HAP-1 (cell line): ENCODE results near the gene B3GALT5.
"Not testable (repeated sequence)": the region's sequence is repeated elsewhere in the genome, so short reads cannot be mapped to it uniquely, and the experiment has no call there.

Source experiments
- DNase-seq, 2 experiments: peaks; one replicate each; pipeline ENCODE4 v3.0.0-alpha.2; 2016 to 2020; ENCODE audit warnings: low spot score in 2 of 2
- H3K27me3 ChIP-seq: fragments of 250-450 bp; sonication (Bioruptor Pico); 2 replicates; pipeline ENCODE4 v1.5.1; 2020; ENCODE audit warnings: low read depth, mild to moderate bottlenecking, moderate library complexity
- H3K36me3 ChIP-seq: fragments of 250-450 bp; sonication (Bioruptor Pico); replicated peaks from 2 replicates; pipeline ENCODE4 v1.5.1; 2020; ENCODE audit warnings: mild to moderate bottlenecking
- H3K4me1 ChIP-seq: fragments of 250-450 bp; sonication (Bioruptor Pico); 2 replicates; pipeline ENCODE4 v1.5.1; 2020; ENCODE audit warnings: mild to moderate bottlenecking
- H3K4me3 ChIP-seq: fragments of 250-450 bp; sonication (Bioruptor Pico); 2 replicates; pipeline ENCODE4 v1.5.1; 2020; ENCODE audit warnings: mild to moderate bottlenecking, moderate library complexity
- H3K9me3 ChIP-seq: fragments of 250-450 bp; sonication (Bioruptor Pico); 2 replicates; pipeline ENCODE4 v1.5.1; 2020; ENCODE audit warnings: mild to moderate bottlenecking, moderate library complexity
- in situ Hi-C: fragments of 300-500 bp; cut with MboI; formaldehyde crosslinking; loops from 3 replicates; pipeline ENCODE4 v1.14.3; 2020; ENCODE audit warnings: low sequenced_read_pairs, inconsistent platforms, mixed read lengths

Gene B3GALT5

DNA sequence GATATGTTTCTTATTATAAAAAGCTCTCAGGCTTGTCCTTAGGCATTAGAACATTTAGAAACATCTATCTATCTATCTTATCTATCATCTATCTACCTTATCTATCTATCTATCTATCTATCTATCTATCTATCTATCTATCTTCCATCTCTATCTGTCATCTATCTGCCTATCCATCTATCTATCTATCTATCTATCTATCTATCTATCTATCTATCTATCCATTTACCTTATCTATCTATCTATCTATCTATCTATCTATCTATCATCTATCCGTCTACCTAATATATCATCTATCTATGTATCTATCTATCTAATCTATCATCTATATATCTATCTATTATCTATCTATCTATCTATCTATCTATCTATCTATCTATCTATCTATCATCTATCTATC, 77.1 kb downstream of the B3GALT5 start:
- H3K36me3 ChIP-seq, H3K9me3 ChIP-seq, in situ Hi-C loops, H3K27me3 ChIP-seq, DNase-seq, H3K4me3 ChIP-seq, H3K4me1 ChIP-seq: not testable (repeated sequence)

DNA sequence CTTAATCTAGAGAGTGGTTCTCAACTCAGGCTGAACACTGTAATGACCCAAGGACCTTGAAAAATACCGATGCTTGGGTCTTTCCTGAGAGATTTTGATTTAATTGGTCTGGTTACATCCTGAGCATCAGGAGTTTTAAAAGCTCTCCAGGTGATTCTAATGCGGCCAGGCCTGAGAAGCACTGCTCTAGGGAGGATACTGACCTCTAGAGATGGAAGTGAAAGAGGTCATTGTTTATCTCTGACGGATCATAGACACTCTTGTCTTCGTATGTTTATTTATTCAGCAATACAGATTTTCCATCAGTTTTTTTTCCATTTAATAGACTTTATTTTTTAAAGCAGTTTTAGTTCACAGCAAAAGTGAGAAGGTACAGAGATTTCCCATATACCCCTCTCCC, 77.7 kb downstream of the B3GALT5 start:
- no peaks in the 10 kb centered on the region for H3K27me3 ChIP-seq
- H3K9me3 ChIP-seq: no peaks in the 10 kb centered on the region
- no peaks in the 10 kb centered on the region for H3K4me1 ChIP-seq
- no peak overlapping the region for H3K4me3 ChIP-seq
- DNase-seq: no peak
- no peaks in the 10 kb centered on the region for H3K36me3 ChIP-seq
- in situ Hi-C loops: no loop called here

DNA sequence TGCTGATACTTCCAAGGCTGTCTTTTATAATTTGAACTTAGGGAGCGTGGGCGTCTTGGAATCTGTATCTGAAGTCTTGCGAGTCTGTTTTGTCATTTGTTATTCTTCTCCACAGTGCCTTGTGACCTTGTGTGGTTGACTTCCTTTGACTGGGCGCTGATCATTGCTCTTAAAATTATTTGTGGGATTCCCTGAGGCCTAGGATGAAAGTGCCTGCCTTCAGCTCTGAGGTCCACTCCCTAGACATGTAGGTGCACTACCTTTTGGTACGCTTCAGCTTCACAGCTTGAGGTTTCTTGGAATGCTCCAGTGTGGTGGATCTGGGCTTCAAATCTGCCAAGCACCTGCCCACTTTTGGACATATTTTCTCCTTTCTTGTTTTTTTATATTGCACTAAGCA, 82.0 kb downstream of the B3GALT5 start:
- Histone ChIP-seq H3K9me3 (no peaks in the 10 kb centered on the region), H3K27me3 (no peaks in the 10 kb centered on the region), H3K4me3 (no peak overlapping the region), H3K36me3 (no peaks in the 10 kb centered on the region), H3K4me1 (no peaks in the 10 kb centered on the region)
- DNase-seq: no peak
- in situ Hi-C loops: no loop called here

DNA sequence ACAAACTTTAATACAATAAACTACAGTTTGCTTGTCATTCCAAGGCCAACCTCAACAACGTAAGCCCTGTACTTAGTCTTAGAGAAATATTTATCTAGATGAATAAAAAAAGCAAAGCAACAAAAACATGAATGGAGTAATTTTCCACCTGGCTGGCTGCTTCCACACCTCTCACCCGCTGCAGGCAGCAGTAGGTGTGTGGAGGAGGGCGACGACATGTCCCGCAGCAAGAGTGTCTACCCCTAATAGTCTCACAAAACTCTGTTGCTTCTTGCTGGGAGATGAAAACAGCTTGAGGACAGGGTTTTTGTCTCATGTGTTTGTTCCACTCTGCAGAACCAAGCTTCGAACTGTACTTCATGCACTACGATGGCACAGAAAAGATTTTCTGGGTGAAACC, 83.5 kb downstream of the B3GALT5 start:
- in situ Hi-C loops: no loop called here
- no peaks in the 10 kb centered on the region for H3K27me3 ChIP-seq
- no peaks in the 10 kb centered on the region for H3K4me1 ChIP-seq
- no peak overlapping the region for H3K4me3 ChIP-seq
- DNase-seq: no peak
- no peaks in the 10 kb centered on the region for H3K36me3 ChIP-seq
- H3K9me3 ChIP-seq: no peaks in the 10 kb centered on the region

DNA sequence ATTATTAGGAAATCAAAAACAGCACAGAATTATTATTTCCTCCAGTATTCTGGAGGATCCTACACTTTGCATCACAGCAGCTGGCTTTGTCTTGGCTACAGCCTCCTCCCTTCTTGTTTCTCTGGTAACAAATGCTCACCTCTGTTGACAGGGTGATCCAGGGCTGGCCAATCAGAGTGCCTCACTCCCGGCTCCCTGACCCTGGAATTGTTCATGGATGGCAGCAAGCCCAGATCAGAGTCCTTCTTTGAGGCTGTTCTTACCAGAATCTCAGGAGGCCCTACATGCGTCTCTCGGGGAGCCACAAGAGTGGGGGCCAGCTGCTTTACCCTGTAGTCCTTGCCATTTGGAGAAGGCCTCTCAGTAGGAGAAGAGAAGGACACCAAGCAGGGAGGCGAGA, 83.9 kb downstream of the B3GALT5 start:
- H3K4me1 ChIP-seq: no peaks in the 10 kb centered on the region
- DNase-seq: no peak
- H3K9me3 ChIP-seq: no peaks in the 10 kb centered on the region
- no peaks in the 10 kb centered on the region for H3K27me3 ChIP-seq
- H3K4me3 ChIP-seq: no peak overlapping the region
- H3K36me3 ChIP-seq: no peaks in the 10 kb centered on the region
- in situ Hi-C loops: no loop called here

DNA sequence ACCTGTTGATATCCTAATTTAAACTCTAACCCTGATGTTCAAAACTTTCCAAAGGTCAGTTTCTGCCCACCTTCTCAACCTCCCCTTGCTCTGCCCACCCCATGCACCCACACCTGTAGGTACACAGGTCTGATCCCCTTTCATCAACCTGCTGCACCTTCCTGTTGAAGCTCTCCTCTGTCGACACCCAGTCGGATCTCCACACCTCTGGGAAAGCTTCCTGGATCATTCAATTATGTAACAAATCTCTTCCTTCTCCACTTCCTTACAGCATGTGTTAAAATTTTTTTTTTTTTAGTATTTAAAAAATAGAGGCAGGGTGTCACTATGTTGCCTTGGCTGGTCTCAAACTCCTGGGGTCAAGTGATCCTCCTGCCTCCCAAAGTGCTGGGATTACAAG, 87.6 kb downstream of the B3GALT5 start:
- Histone ChIP-seq H3K9me3 (no peaks in the 10 kb centered on the region), H3K4me1 (no peaks in the 10 kb centered on the region)
- in situ Hi-C loops: no loop called here

DNA sequence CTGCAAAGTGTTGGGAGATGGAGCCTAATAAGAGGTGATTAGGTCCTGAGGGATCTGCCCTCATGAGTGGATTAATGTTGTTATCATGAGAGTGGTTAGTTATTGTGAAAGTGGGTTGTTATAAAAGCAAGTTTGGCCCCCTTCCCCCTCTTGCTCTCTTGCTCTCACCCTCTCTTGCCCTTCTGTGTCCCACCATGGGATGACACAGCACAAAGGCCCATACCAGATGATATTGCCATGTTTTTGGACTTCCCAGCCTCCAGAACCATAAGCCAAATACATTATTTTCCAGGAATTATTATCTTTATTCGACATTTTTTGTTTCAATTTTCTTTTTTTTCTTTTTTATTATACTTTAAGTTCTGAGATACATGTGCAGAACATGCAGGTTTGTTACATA, 90.8 kb downstream of the B3GALT5 start:
- DNase-seq: no peak
- no peaks in the 10 kb centered on the region for H3K27me3 ChIP-seq
- H3K4me1 ChIP-seq: no peaks in the 10 kb centered on the region
- in situ Hi-C loops: no loop called here
- H3K9me3 ChIP-seq: no peaks in the 10 kb centered on the region
- H3K36me3 ChIP-seq: no peaks in the 10 kb centered on the region
- H3K4me3 ChIP-seq: no peak overlapping the region

More for the DNA sequence above, 87.6 kb downstream of the B3GALT5 start:
- Histone ChIP-seq H3K4me3 (no peak overlapping the region), H3K27me3 (no peaks in the 10 kb centered on the region), H3K36me3 (no peaks in the 10 kb centered on the region)
- no peak for DNase-seq

DNA sequence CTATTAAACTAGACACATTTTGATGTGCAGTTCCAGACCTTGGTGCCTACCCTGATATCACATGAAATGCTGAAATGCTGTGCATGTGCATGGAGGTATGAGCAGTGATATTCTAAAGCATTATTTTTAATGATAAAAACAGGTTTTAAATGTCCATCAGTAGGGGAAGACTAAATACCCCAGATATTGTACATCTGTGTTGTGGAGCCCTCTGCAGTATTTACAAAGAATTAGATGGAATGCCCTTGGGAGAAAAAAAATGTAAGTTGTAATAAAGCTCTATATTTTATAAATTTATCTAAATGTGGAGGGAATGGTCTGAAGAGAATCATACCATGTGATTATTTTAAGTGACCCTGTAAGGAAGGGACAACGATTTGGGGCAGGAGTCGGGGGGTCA, 93.1 kb downstream of the B3GALT5 start:
- H3K4me3 ChIP-seq: no peak overlapping the region
- H3K9me3 ChIP-seq: no peaks in the 10 kb centered on the region
- in situ Hi-C loops: no loop called here
- DNase-seq: no peak
- no peaks in the 10 kb centered on the region for H3K36me3 ChIP-seq
- no peaks in the 10 kb centered on the region for H3K27me3 ChIP-seq
- H3K4me1 ChIP-seq: no peaks in the 10 kb centered on the region

DNA sequence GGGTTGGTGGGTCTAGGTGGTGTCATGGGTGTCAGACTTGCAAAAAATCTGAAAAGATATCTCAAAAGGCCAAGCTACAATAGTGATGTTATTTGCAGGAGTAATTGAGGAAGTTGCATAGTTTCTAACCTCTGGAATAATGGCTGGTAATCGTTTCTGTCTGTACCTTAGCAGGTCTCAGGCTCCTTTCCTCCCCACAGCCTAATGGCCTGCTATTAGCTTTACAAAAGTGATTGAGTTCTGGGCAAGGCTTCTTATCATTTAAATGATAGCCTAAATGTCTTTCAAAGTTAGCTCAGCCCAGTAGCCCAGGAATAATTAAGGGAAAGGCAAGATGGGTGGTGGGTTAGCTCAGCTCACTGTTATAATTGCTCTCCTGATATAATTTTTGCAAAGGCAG, 94.6 kb downstream of the B3GALT5 start:
- DNase-seq: no peak
- Histone ChIP-seq H3K36me3 (no peaks in the 10 kb centered on the region), H3K27me3 (no peaks in the 10 kb centered on the region), H3K4me1 (no peaks in the 10 kb centered on the region), H3K9me3 (no peaks in the 10 kb centered on the region), H3K4me3 (no peak overlapping the region)
- in situ Hi-C loops: no loop called here

DNA sequence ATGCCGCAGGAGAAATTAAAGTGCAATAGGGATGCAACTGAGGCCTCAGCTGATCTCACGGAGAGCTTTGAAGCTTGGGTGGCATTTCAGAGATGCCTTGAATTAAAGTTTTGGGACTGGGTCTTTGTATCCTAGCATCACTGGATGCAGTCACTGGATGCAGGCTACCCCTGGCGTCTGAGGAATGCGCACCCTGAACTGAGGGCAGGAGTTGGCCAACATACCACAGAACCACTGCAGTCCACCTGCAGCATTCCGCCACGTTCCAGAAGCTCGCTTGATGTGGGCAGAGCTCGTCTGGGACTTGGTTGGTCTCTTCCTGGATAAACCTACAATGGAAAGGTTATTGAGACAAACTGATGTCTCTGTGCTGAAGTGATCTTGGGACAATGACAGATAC, 98.1 kb downstream of the B3GALT5 start:
- Histone ChIP-seq H3K9me3 (no peaks in the 10 kb centered on the region), H3K27me3 (no peaks in the 10 kb centered on the region), H3K4me3 (no peak overlapping the region), H3K4me1 (no peaks in the 10 kb centered on the region), H3K36me3 (no peaks in the 10 kb centered on the region)
- in situ Hi-C loops: no loop called here
- no peak for DNase-seq

DNA sequence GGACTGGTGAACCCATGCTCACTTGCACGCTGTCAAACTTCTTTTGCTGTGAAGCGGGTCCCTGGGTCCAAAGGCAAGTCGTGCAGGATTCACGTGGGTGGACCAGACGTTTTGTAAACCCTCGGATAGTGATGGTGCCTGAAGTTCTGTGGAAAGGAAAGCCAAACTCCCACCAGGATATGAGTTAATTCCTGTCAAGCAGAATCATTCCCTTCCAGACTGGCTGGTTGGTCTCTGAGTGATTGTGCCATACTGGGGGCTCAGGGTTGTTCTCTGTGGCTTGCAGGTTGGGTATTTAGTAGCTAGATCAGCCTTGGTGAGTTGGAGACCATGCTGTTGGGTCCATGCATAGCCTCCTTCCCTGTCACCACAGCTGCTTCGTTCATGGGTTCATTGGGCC, 99.5 kb downstream of the B3GALT5 start:
- H3K4me3 ChIP-seq: no peak overlapping the region
- no peaks in the 10 kb centered on the region for H3K9me3 ChIP-seq
- in situ Hi-C loops: no loop called here
- no peak for DNase-seq
- no peaks in the 10 kb centered on the region for H3K36me3 ChIP-seq
- H3K27me3 ChIP-seq: no peaks in the 10 kb centered on the region
- no peaks in the 10 kb centered on the region for H3K4me1 ChIP-seq

DNA sequence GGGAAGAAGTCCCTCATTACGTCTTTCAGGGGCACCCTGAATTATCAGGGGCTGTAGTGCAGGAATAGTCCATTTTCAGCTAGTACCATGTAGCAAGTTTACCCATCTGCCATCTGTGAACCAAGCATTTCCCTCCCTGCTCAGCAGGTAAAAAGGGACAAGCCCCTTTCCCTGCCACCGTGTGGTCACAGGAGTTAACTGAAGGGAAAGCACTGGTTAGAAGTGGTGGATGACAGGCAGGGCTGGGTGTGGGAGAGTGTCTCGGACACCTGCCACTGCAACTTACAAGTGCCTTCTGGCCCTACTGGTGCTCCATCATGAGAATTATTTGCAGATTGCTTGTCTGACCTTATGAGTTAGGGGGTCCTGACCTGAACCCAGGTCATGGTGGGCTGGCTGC, 100.2 kb downstream of the B3GALT5 start:
- Histone ChIP-seq H3K4me1 (no peaks in the 10 kb centered on the region), H3K4me3 (no peak overlapping the region), H3K36me3 (no peaks in the 10 kb centered on the region), H3K27me3 (no peaks in the 10 kb centered on the region), H3K9me3 (no peaks in the 10 kb centered on the region)
- no peak for DNase-seq
- in situ Hi-C loops: no loop called here

DNA sequence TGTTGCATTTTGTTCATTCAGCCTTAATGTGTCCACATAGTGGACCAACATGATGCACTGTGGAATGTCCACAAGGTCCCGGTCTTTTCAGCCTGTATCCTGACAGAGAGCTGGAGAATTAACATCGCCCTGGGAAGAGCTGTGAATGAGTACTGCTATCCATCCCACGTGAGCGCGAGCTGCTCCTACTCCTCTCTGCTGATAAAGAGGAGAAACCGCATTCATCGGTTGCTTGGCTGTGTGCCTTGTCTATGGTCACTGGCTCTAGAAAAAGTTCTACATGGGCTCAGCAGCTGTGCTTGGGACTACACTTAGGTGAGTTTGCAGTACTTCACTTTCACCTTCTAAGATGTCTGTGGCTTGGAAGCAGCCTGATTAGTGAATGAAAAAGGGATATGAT, 101.2 kb downstream of the B3GALT5 start:
- H3K4me3 ChIP-seq: no peak overlapping the region
- no peaks in the 10 kb centered on the region for H3K36me3 ChIP-seq
- no peaks in the 10 kb centered on the region for H3K4me1 ChIP-seq
- in situ Hi-C loops: no loop called here
- H3K9me3 ChIP-seq: no peaks in the 10 kb centered on the region
- no peaks in the 10 kb centered on the region for H3K27me3 ChIP-seq
- DNase-seq: no peak

DNA sequence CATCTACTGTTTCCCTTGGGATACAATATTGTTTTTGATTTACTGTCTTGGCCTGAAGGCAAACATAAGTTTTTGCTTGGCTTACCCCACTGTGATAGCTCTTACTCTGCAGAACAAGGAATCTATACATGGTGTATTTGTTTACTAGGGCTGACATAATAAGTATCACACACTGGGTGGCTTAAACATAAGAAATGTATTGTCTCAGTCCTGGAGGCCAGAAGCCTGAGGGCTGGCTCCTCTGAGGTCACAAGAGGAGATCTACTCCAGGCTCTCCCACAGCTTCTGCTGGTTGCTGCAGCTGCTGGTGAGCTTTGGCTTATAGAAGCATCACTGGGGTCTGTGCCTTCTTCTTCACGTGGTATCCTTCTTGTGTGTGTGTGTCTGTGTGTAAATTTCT, 101.6 kb downstream of the B3GALT5 start:
- no peaks in the 10 kb centered on the region for H3K27me3 ChIP-seq
- in situ Hi-C loops: no loop called here

DNA sequence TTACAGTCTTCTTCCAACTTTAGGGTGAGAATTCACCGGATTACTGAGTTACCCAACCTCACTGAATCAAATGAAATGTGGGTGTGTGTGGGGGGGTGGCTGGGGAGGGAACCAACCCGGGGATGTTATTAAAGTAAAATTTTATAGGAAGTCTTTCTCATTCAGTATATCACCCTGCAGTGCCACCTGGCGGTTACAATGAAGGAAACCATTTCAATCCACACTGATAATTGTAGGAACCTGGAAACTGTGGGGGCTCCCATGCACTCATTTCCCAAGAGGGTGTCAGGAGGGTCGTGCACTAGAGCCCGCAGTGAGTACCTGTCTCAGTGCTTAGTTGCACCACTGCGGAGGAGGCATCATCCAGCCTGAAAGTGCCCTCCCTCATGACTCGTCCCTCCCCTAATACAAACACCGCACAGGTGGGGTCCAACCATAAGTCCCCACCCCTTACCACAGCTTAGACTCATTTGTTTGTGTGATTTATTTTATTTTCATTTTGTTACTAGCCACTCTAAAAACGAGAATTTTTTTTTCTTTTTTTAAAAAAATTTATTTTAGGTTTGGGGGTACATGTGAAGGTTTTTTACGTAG, 103.2 kb downstream of the B3GALT5 start:
- no peaks in the 10 kb centered on the region for H3K36me3 ChIP-seq
- peak in 1 of 2 experiments; percentile 61 for DNase-seq
- H3K27me3 ChIP-seq: no peaks in the 10 kb centered on the region
- in situ Hi-C loops: no loop called here
- H3K4me1 ChIP-seq: no peaks in the 10 kb centered on the region
- no peak overlapping the region for H3K4me3 ChIP-seq
- H3K9me3 ChIP-seq: no peaks in the 10 kb centered on the region; the same call in 1 of the 2 replicates

More for the DNA sequence above, 101.6 kb downstream of the B3GALT5 start:
- H3K4me3 ChIP-seq: no peak overlapping the region
- no peaks in the 10 kb centered on the region for H3K9me3 ChIP-seq
- DNase-seq: no peak
- no peaks in the 10 kb centered on the region for H3K36me3 ChIP-seq
- no peaks in the 10 kb centered on the region for H3K4me1 ChIP-seq
